Ascending aorta (tissue), 2 donors: ENCODE measurements around the gene ADRB2. TPM values are rescaled to one million over a fixed set of nuclear protein-coding genes. Genes with fewer than 3 reads are reported as not detected.
"Not testable (repeated sequence)": the region's sequence is repeated elsewhere in the genome, so short reads cannot be mapped to it uniquely, and the experiment has no call there.

Source experiments
- DNase-seq, 2 donors: peaks; one replicate each; pipeline ENCODE4 v3.0.0-alpha.2; 2019; ENCODE audit warnings: low spot score in 2 of 2
- H3K27ac ChIP-seq, 2 donors: fragments of 200-600 bp; sonication (generic); one replicate each; pipeline ENCODE4 v1.5.1; 2016 to 2017; ENCODE audit warnings: mild to moderate bottlenecking in 1 of 2
- H3K27me3 ChIP-seq: fragments of 200-600 bp; sonication (generic); one replicate; pipeline ENCODE4 v1.5.1; 2017
- H3K36me3 ChIP-seq, 2 donors: fragments of 200-600 bp; sonication (generic); one replicate each; pipeline ENCODE4 v1.5.1; 2016
- H3K4me1 ChIP-seq, 2 donors: fragments of 200-600 bp; sonication (generic); one replicate each; pipeline ENCODE4 v1.5.1; 2016 to 2017; ENCODE audit warnings: mild to moderate bottlenecking in 1 of 2
- H3K4me3 ChIP-seq, 2 donors: fragments of 200-600 bp; sonication (generic); one replicate each; pipeline ENCODE4 v1.5.1; 2016 to 2017; ENCODE audit warnings: mild to moderate bottlenecking in 1 of 2
- H3K9me3 ChIP-seq, 2 donors: fragments of 200-600 bp; sonication (generic); one replicate each; pipeline ENCODE4 v1.5.1; 2016
- intact Hi-C: fragments of 100-400 bp; cut with DNase I; formaldehyde crosslinking; loops from one replicate; pipeline ENCODE4 v1.15.1; 2023
- total RNA-seq: library from RNA; depleted of rRNA; stranded (reverse); fragments of >200 nt; gene quantifications from one replicate; pipeline ENCODE4 v1.1.0, GENCODE V29; 2016
- TF ChIP-seq, protein P1 (sequence below), 3 experiments: fragments of 200-600 bp in 2 of 3; fragments of 450-650 bp in 1 of 3; sonication (generic) in 2 of 3; IDR thresholded peaks; one replicate each; pipeline ENCODE4 v1.5.1; 2016 to 2019; ENCODE audit warnings: antibody characterized with exemption in 3 of 3, mild to moderate bottlenecking in 1 of 3, moderate library complexity in 1 of 3

ADRB2 gene
- total RNA-seq, 1 donor from 2014 or later, result 11.2 TPM

DNA sequence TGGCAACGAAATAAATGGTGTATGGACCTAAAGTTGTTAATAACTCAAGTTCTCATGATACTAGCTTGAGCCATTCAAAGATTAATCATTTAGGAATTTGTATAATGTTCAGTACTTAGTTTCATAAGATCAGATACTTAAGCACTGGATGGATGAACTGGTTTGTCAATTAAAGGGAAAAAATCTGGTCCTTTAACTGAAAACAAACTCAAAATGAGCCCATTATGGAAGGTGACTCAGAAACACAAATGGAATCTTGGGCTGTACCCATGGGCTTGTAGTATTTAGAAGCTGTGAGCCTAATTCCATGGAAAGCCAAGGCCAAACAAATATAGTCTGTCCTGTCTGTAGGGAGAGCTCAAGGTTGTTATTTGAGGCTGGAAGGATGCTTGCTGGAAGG, 27.6 kb upstream of the ADRB2 start:
- H3K27ac ChIP-seq, result no peak overlapping the region
- no peaks in the 10 kb centered on the region for H3K27me3 ChIP-seq
- intact Hi-C loops, result no loop called here
- no peaks in the 10 kb centered on the region for H3K36me3 ChIP-seq
- no peaks in the 10 kb centered on the region for H3K4me1 ChIP-seq
- H3K4me3 ChIP-seq, result no peak overlapping the region
- no peak for DNase-seq
- H3K9me3 ChIP-seq, result no peaks in the 10 kb centered on the region
- TF ChIP-seq, protein P1, sequence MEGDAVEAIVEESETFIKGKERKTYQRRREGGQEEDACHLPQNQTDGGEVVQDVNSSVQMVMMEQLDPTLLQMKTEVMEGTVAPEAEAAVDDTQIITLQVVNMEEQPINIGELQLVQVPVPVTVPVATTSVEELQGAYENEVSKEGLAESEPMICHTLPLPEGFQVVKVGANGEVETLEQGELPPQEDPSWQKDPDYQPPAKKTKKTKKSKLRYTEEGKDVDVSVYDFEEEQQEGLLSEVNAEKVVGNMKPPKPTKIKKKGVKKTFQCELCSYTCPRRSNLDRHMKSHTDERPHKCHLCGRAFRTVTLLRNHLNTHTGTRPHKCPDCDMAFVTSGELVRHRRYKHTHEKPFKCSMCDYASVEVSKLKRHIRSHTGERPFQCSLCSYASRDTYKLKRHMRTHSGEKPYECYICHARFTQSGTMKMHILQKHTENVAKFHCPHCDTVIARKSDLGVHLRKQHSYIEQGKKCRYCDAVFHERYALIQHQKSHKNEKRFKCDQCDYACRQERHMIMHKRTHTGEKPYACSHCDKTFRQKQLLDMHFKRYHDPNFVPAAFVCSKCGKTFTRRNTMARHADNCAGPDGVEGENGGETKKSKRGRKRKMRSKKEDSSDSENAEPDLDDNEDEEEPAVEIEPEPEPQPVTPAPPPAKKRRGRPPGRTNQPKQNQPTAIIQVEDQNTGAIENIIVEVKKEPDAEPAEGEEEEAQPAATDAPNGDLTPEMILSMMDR (IDR thresholded peaks at IDR 0.05), result no peak

DNA sequence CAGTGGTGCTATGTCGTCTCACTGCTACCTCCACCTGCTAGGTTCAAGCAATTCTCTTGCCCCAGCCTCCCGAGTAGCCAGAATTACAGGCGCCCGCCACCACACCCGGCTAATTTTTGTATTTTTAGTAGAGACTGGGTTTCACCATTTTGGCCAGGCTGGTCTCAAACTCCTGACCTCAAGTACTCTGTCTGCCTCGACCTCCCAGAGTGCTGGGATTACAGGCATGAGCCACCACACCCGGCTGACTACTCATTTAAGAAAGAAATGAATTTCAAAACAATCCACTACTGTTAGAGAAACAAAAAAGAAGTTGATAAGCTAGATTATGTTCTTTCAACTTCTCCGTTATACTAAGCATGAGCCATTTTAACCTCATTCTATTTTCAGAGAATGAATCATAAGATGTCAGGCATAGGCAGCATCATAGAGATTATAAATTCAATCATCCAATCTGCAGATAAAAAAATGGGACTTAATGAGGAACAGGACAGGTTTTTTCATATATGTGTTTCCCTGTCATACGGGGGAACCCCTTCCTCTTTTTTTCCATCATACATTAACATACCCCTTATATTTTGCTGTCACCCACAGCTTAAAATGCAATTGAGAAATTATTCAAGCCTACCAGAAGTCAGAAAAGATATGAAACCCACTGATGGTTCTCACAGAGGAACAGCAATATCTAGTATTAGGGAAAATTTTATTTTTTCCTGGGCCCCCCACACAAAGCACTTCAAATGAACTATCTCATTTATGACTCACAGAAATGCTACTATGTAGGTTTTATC, 26.5 kb upstream of the ADRB2 start:
- Histone ChIP-seq H3K9me3 (no peaks in the 10 kb centered on the region), H3K4me1 (no peaks in the 10 kb centered on the region), H3K36me3 (no peaks in the 10 kb centered on the region), H3K27me3 (no peaks in the 10 kb centered on the region), H3K4me3 (no peak overlapping the region), H3K27ac (no peak overlapping the region)
- DNase-seq, result no peak
- TF ChIP-seq, protein P1 (IDR thresholded peaks at IDR 0.05), result no peak
- intact Hi-C loops, result no loop called here

DNA sequence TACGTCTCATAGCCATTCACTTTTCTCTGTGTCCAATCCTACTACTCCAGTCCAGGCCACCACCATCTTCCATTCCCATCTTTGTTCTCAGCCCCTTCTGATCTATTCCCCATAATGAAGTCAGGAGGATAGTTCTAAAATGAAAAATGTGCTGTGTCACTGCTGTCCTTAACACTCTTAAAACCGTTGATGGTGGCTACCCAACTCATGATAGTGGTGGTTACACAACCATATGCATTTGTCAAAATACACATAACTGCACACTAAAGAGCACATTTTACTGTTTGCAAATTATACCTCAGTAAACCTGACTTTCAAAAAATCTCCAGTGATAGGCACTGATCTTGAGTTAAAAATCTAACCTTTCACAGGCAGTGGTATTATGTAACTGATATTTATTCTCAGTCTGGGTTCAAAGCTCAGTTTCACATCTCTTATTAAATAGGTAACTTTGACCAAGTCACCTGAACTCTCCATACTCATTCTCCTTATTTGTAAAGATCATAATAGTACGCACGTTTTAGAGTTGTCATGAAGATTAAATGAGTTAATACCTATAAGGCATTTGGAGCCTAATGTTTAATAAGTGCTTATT, 24.6 kb upstream of the ADRB2 start:
- Histone ChIP-seq H3K4me1 (peaks cover 0 to 7% of the 10 kb centered on the region in 2 donors), H3K27me3 (no peaks in the 10 kb centered on the region), H3K27ac (no peak overlapping the region), H3K4me3 (no peak overlapping the region), H3K9me3 (no peaks in the 10 kb centered on the region), H3K36me3 (no peaks in the 10 kb centered on the region)
- no peak for DNase-seq
- TF ChIP-seq, protein P1 (IDR thresholded peaks at IDR 0.05), result no peak
- intact Hi-C loops, result no loop called here

DNA sequence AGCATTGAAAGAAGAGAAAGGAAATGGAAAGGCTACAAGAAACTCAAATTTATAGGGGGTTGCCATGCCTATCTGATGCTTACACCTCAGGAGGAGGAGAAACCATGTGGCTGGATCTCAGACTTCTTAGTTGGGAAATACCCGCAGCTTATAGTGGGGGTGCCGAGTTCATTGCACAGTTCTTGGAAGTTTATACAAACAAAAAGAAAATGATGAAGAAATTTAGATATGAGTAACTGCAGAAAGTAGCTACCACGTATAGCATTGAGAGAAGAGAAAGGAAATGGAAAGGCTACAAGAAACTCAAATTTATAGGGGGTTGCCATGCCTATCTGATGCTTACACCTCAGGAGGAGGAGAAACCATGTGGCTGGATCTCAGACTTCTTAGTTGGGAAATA, 23.0 kb upstream of the ADRB2 start:
- peaks cover 0 to 12% of the 10 kb centered on the region in 2 donors for H3K4me1 ChIP-seq
- intact Hi-C loops, H3K36me3 ChIP-seq, DNase-seq, H3K9me3 ChIP-seq, H3K4me3 ChIP-seq, H3K27ac ChIP-seq, H3K27me3 ChIP-seq: not testable (repeated sequence)

DNA sequence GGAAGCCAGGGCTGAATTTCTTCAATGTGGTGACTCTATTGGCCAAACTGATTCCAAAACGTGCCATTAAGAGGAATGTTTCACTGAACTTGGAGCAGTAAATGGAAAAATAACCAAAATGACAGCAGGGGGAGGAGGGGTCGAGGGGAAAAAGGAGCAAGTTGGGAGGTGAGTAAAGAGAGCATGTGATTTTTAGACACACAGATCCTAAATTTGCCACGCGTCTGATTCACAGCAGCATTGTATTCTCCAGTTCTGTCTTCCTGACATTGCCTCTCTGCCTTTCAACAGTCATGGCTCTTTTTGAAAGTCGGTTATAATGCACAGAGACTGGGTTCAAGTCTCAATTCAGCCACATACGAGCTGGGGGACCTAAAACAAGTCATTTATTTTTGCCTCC, 22.0 kb upstream of the ADRB2 start:
- TF ChIP-seq, protein P1 (IDR thresholded peaks at IDR 0.05), result no peak
- no peaks in the 10 kb centered on the region for H3K27me3 ChIP-seq
- DNase-seq, result no peak
- no peak overlapping the region for H3K27ac ChIP-seq
- no peaks in the 10 kb centered on the region for H3K36me3 ChIP-seq
- H3K4me1 ChIP-seq, result peaks cover 0 to 18% of the 10 kb centered on the region in 2 donors
- no peak overlapping the region for H3K4me3 ChIP-seq
- no peaks in the 10 kb centered on the region for H3K9me3 ChIP-seq
- intact Hi-C loops, result no loop called here
